Thyroid gland (tissue), 4 donors: ENCODE data around the gene ID4. TPM values are rescaled to one million over a fixed set of nuclear protein-coding genes. Genes with fewer than 3 reads are reported as not detected.

Experiments used
- DNase-seq, 2 donors: peaks; one replicate each; pipeline ENCODE4 v3.0.0-alpha.2; 2019
- H3K27ac ChIP-seq, 3 donors: fragments of 200-600 bp; sonication (generic); 1 replicate in 2 of 3; 2 replicates in 1 of 3; pipeline ENCODE4 v1.5.1; 2016 to 2019; ENCODE audit warnings: mild to moderate bottlenecking in 1 of 3, moderate library complexity in 1 of 3
- H3K27me3 ChIP-seq: fragments of 200-600 bp; sonication (generic); one replicate; pipeline ENCODE4 v1.5.1; 2019
- H3K36me3 ChIP-seq, 2 donors: fragments of 200-600 bp; sonication (generic); one replicate each; pipeline ENCODE4 v1.5.1; 2016 to 2019
- H3K4me1 ChIP-seq, 2 donors: fragments of 200-600 bp; sonication (generic); one replicate each; pipeline ENCODE4 v1.5.1; 2017 to 2019
- H3K4me3 ChIP-seq, 3 donors: fragments of 200-600 bp; sonication (generic); replicated peaks in 1 of 3; 1 replicate in 2 of 3; 2 replicates in 1 of 3; pipeline ENCODE4 v1.5.1; 2016; ENCODE audit warnings: mild to moderate bottlenecking in 1 of 3
- H3K9me3 ChIP-seq: fragments of 200-600 bp; sonication (generic); one replicate; pipeline ENCODE4 v1.5.1; 2017
- CTCF ChIP-seq, 6 experiments: fragments of 200-600 bp in 3 of 6; fragments of 450-650 bp in 3 of 6; sonication (generic) in 3 of 6; IDR thresholded peaks; one replicate each; pipeline ENCODE4 v1.5.1; 2016 to 2019; ENCODE audit warnings: antibody characterized with exemption in 6 of 6, mild to moderate bottlenecking in 2 of 6, inconsistent platforms in 1 of 6, moderate library complexity in 1 of 6
- POLR2A ChIP-seq, 2 donors: fragments of 450-650 bp; IDR thresholded peaks; one replicate each; pipeline ENCODE4 v1.6.1; 2017; ENCODE audit warnings: antibody characterized with exemption in 2 of 2, mild to moderate bottlenecking in 2 of 2, moderate library complexity in 1 of 2
- WGBS, 2 donors: methylation state at CpG; one replicate each; pipeline ENCODE4 v1.1.5; 2017; 5-methylcytosine and 5-hydroxymethylcytosine counted together
- intact Hi-C: fragments of 100-400 bp; cut with DNase I; formaldehyde crosslinking; loops from one replicate; pipeline ENCODE4 v1.15.1; 2023
- total RNA-seq, 4 donors: library from RNA; depleted of rRNA; stranded (reverse); fragments of >200 nt; gene quantifications; one replicate each; pipeline ENCODE4 v1.2.3, GENCODE V29; 2016

The ID4 gene
- total RNA-seq, 4 donors from 2014 or later = 333 to 768 (median 629) TPM

DNA sequence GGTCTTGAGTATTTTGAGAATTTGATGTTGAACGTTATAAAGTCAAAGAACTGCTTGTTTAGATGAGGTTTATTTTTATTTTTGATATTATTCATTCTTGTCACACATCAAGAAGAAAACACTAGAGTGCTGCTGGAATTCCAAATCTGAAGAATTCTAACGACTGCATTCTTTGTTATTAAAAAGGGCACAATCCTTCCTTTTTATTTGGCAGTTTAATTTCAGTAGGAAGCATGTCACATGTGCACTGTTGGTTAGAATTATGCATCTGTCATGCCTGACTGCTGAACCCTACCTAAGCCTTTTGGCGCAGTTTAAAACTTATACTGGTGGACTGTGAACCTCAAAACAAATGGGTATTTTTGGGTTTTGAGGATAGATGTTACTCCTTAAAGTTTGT is 4.0 kb downstream of the ID4 start:
- peak; percentile 41 to 76 for TF ChIP-seq POLR2A (IDR thresholded peaks at IDR 0.05)
- TF ChIP-seq CTCF (IDR thresholded peaks at IDR 0.05) = no peak

DNA sequence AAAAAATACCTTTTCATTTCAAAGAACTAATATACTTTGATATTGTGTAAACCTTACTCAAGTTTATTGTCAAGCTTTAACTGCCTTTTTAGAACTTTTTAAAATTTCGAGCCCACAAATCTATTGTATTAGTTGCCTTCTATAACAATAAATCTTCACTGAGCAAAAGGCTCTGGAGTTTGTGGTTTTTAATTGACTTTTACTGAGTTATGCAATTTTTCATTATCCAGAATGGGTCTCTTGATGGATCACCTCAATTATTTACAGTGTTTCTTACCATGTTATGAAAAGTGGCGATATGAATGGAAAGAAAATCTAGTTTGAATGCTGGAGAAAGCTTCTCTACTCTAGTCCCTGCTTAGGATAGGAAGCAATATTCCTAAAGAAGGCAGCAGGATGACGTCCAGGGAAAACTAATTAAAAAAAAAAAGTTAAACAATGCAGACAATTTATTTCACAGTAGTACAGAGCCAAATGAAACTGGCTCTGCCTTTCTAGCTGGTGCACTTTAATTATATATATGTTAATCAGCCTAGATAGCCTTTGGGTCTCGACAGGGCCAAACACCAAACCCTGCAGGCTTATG is 5.0 kb downstream of the ID4 start:
- Histone ChIP-seq H3K4me3 (no peak overlapping the region), H3K27ac (peak overlapping the region; percentile 97 to 100 (median 99))
- DNase-seq = no peak

More for the DNA sequence above, 4.0 kb downstream of the ID4 start:
- Histone ChIP-seq H3K9me3 (no peaks in the 10 kb centered on the region), H3K36me3 (peaks cover 25 to 30% of the 10 kb centered on the region in 2 donors), H3K4me1 (peaks cover 30 to 31% of the 10 kb centered on the region in 2 donors), H3K4me3 (peak overlapping the region in 1 of 3 donors; percentile 91), H3K27ac (peak overlapping the region; percentile 97 to 100 (median 99)), H3K27me3 (no peaks in the 10 kb centered on the region)
- DNase-seq = peak in 1 of 2 donors; percentile 24
- 21 to 28% methylated on average over 3 of the region's 3 CpGs for WGBS, 2 donors
- intact Hi-C loops = no loop called here

DNA sequence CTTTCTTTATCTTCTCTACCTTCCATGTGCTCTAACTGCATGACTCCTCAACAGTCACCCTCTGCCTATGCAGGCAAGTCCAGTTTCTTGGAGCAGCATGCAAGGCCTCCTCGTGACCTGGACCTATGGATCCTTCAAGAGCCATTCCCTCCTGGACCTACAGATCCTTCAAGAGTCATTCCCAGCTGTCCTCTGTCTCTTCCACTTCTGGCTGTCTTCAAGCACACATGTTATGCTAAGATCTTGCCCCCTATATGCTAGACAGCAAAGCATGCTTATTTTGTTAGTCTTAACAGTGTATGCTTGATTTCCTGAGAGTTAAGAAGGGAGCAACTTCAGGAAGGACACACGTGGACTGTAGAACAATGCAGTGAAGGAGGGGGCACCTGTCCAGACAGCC is 7.5 kb downstream of the ID4 start:
- no peaks in the 10 kb centered on the region for H3K9me3 ChIP-seq
- peaks cover 38 to 42% of the 10 kb centered on the region in 2 donors for H3K4me1 ChIP-seq
- H3K4me3 ChIP-seq = no peak overlapping the region
- peak overlapping the region; percentile 97 to 100 (median 99) for H3K27ac ChIP-seq
- H3K36me3 ChIP-seq = peaks cover 7 to 10% of the 10 kb centered on the region in 2 donors
- DNase-seq = peak in 1 of 2 donors; percentile 23
- H3K27me3 ChIP-seq = no peaks in the 10 kb centered on the region
- WGBS, 2 donors = 48 to 59% methylated on average over 2 of the region's 2 CpGs
- intact Hi-C loops = no loop called here
- TF ChIP-seq POLR2A (IDR thresholded peaks at IDR 0.05) = no peak
- TF ChIP-seq CTCF (IDR thresholded peaks at IDR 0.05) = no peak

More for the DNA sequence above, 5.0 kb downstream of the ID4 start:
- TF ChIP-seq POLR2A (IDR thresholded peaks at IDR 0.05) (no peak), CTCF (IDR thresholded peaks at IDR 0.05) (no peak)
- no peaks in the 10 kb centered on the region for H3K27me3 ChIP-seq
- H3K36me3 ChIP-seq = peaks cover 25 to 30% of the 10 kb centered on the region in 2 donors
- 22 to 31% methylated on average over 4 of the region's 4 CpGs for WGBS, 2 donors
- H3K9me3 ChIP-seq = no peaks in the 10 kb centered on the region
- intact Hi-C loops = no loop called here
- peaks cover 28 to 30% of the 10 kb centered on the region in 2 donors for H3K4me1 ChIP-seq

GRCh38 chr6:19845266-19846041 is 8.3 kb downstream of the ID4 start:
- intact Hi-C loops = no loop called here
- TF ChIP-seq CTCF (IDR thresholded peaks at IDR 0.05) (no peak), POLR2A (IDR thresholded peaks at IDR 0.05) (no peak)
- Histone ChIP-seq H3K4me1 (peaks cover 41 to 46% of the 10 kb centered on the region in 2 donors), H3K27me3 (no peaks in the 10 kb centered on the region), H3K27ac (peak overlapping the region; percentile 27 to 100 (median 99)), H3K36me3 (peaks cover 0 to 2% of the 10 kb centered on the region in 2 donors), H3K9me3 (no peaks in the 10 kb centered on the region), H3K4me3 (no peak overlapping the region)
- no peak for DNase-seq
- 83% methylated on average over 10 of the region's 10 CpGs for WGBS, 2 donors
